ENCODE measurements around the gene SIAH3. TPM values are rescaled to one million over a fixed set of nuclear protein-coding genes. Genes with fewer than 3 reads are reported as not detected.

Gene SIAH3
- polyA plus RNA-seq, 1 donor from 2014 or later = 4.9 TPM

GRCh38 chr13:45865414-45865813 lies 13.9 kb upstream of the SIAH3 start:
- Histone ChIP-seq H3K36me3 (ENCODE audit: insufficient read depth, low read length) (no peaks in the 10 kb centered on the region), H4K20me1 (ENCODE audit: insufficient read depth) (no peaks in the 10 kb centered on the region), H3K79me2 (replicated peaks; ENCODE audit: insufficient read depth, low read length) (no peaks in the 10 kb centered on the region), H3F3A (ENCODE audit: insufficient read depth, low read length, poor library complexity, severe bottlenecking) (no peaks in the 10 kb centered on the region), H3K9me2 (ENCODE audit: insufficient read depth, low read length) (no peaks in the 10 kb centered on the region), H3K27ac (ENCODE audit: low read length) (peak overlapping the region; percentile 89), H3K27me3 (ENCODE audit: insufficient read depth, low read depth, low read length) (no peaks in the 10 kb centered on the region), H3K4me2 (ENCODE audit: low read length) (peak overlapping the region; percentile 68), H3K4me3 (ENCODE audit: low read length) (no peak overlapping the region), H3K9me3 (ENCODE audit: low read length) (no peaks in the 10 kb centered on the region), H2AFZ (ENCODE audit: low read depth, low read length) (no peak overlapping the region), H3K9ac (ENCODE audit: low read length) (peak overlapping the region; percentile 58)
- TF ChIP-seq MXI1 (conservative IDR thresholded peaks at IDR 0.05; ENCODE audit: poor library complexity, severe bottlenecking) (no peak), TAF1 (IDR thresholded peaks at IDR 0.05; ENCODE audit: low read depth) (no peak), EZH2 (IDR thresholded peaks at IDR 0.05; ENCODE audit: borderline replicate concordance, insufficient read depth, low read length, poor library complexity, severe bottlenecking) (no peak), REST (IDR thresholded peaks at IDR 0.05; ENCODE audit: borderline replicate concordance) (no peak), EP300 (conservative IDR thresholded peaks at IDR 0.05; ENCODE audit: poor library complexity, severe bottlenecking) (no peak), RAD21 (conservative IDR thresholded peaks at IDR 0.05) (no peak), SMC3 (conservative IDR thresholded peaks at IDR 0.05; ENCODE audit: poor library complexity) (no peak), CTCF (IDR thresholded peaks at IDR 0.05; ENCODE audit: poor library complexity, severe bottlenecking) (no peak), POLR2AphosphoS5 (IDR thresholded peaks at IDR 0.05) (no peak)

- peak overlapping the region; percentile 9 for H2AFZ ChIP-seq (ENCODE audit: low read depth, low read length)
Observed at GRCh38 chr13:45863709-45864590, 12.4 kb upstream of the SIAH3 start.

More at GRCh38 chr13:45863709-45864590, 12.4 kb upstream of the SIAH3 start:
- Histone ChIP-seq H3K27ac (ENCODE audit: low read length) (peak overlapping the region; percentile 89), H3K9me2 (ENCODE audit: insufficient read depth, low read length) (no peaks in the 10 kb centered on the region), H3F3A (ENCODE audit: insufficient read depth, low read length, poor library complexity, severe bottlenecking) (no peaks in the 10 kb centered on the region), H4K20me1 (ENCODE audit: insufficient read depth) (no peaks in the 10 kb centered on the region), H3K4me3 (ENCODE audit: low read length) (peak overlapping the region; percentile 59), H3K27me3 (ENCODE audit: insufficient read depth, low read depth, low read length) (no peaks in the 10 kb centered on the region), H3K9me3 (ENCODE audit: low read length) (no peaks in the 10 kb centered on the region), H3K9ac (ENCODE audit: low read length) (peak overlapping the region; percentile 58), H3K4me2 (ENCODE audit: low read length) (peak overlapping the region; percentile 68), H3K36me3 (ENCODE audit: insufficient read depth, low read length) (no peaks in the 10 kb centered on the region), H3K79me2 (replicated peaks; ENCODE audit: insufficient read depth, low read length) (no peaks in the 10 kb centered on the region)
- TF ChIP-seq RAD21 (conservative IDR thresholded peaks at IDR 0.05) = peak; percentile 45
- TF ChIP-seq MXI1 (conservative IDR thresholded peaks at IDR 0.05; ENCODE audit: poor library complexity, severe bottlenecking) = peak; percentile 71
- no peak for TF ChIP-seq TAF1 (IDR thresholded peaks at IDR 0.05; ENCODE audit: low read depth)
- no peak for TF ChIP-seq CTCF (IDR thresholded peaks at IDR 0.05; ENCODE audit: poor library complexity, severe bottlenecking)
- peak; percentile 34 for TF ChIP-seq SMC3 (conservative IDR thresholded peaks at IDR 0.05; ENCODE audit: poor library complexity)
- no peak for TF ChIP-seq EZH2 (IDR thresholded peaks at IDR 0.05; ENCODE audit: borderline replicate concordance, insufficient read depth, low read length, poor library complexity, severe bottlenecking)
- TF ChIP-seq REST (IDR thresholded peaks at IDR 0.05; ENCODE audit: borderline replicate concordance) = peak; percentile 95
- peak; percentile 82 for TF ChIP-seq POLR2AphosphoS5 (IDR thresholded peaks at IDR 0.05)
- peak; percentile 91 for TF ChIP-seq EP300 (conservative IDR thresholded peaks at IDR 0.05; ENCODE audit: poor library complexity, severe bottlenecking)

Measured in neural cell (in vitro differentiated cells).